Activated naive CD8-positive, alpha-beta T cell treated with anti-CD3 and anti-CD28 coated beads, Interleukin-2, amount 10 ng/mL, durations not matched to agents 7 days and 5 days (primary cell): ENCODE data around the gene SPAG16. TPM values are rescaled to one million over a fixed set of nuclear protein-coding genes. Genes with fewer than 3 reads are reported as not detected.
"Not testable (repeated sequence)": the region's sequence is repeated elsewhere in the genome, so short reads cannot be mapped to it uniquely, and the experiment has no call there.

Source experiments
- ATAC-seq: fragments of 150-1000 bp; cut with Tn5 transposase; one replicate; pipeline ENCODE4 v1.10.0; 2021; ENCODE audit warnings: low read depth, moderate library complexity
- POLR2A ChIA-PET: fragments of 350-600 bp; sonication (Branson Sonifier 250); formaldehyde crosslinking; loops from one replicate; lab custom pipeline; 2021; ENCODE audit warnings: antibody characterized with exemption; lab: Charles Lee
- DNase-seq: peaks from one replicate; pipeline ENCODE4 v3.0.0; 2021
- H3K27ac Mint-ChIP-seq: one replicate; pipeline ENCODE4 v1.8.0; 2022; ENCODE audit warnings: mild to moderate bottlenecking, mixed read lengths
- H3K27me3 Mint-ChIP-seq: one replicate; pipeline ENCODE4 v1.8.0; 2022; ENCODE audit warnings: mild to moderate bottlenecking, moderate library complexity, mixed read lengths
- H3K36me3 Mint-ChIP-seq: one replicate; pipeline ENCODE4 v1.8.0; 2021; ENCODE audit warnings: mild to moderate bottlenecking, mixed read lengths
- H3K4me1 Mint-ChIP-seq: one replicate; pipeline ENCODE4 v1.8.0; 2021; ENCODE audit warnings: mixed read lengths
- H3K4me3 Mint-ChIP-seq: one replicate; pipeline ENCODE4 v1.8.0; 2022; ENCODE audit warnings: mild to moderate bottlenecking, moderate library complexity, mixed read lengths
- H3K9me3 Mint-ChIP-seq: one replicate; pipeline ENCODE4 v1.8.0; 2021; ENCODE audit warnings: mixed read lengths
- total RNA-seq, 2 experiments: library from RNA; stranded (reverse); gene quantifications; one replicate each; pipeline ENCODE4 v1.2.3, GENCODE V29; 2021

The SPAG16 gene
- total RNA-seq, 2 experiments from 2014 or later = 10.9 to 12.6 TPM

DNA sequence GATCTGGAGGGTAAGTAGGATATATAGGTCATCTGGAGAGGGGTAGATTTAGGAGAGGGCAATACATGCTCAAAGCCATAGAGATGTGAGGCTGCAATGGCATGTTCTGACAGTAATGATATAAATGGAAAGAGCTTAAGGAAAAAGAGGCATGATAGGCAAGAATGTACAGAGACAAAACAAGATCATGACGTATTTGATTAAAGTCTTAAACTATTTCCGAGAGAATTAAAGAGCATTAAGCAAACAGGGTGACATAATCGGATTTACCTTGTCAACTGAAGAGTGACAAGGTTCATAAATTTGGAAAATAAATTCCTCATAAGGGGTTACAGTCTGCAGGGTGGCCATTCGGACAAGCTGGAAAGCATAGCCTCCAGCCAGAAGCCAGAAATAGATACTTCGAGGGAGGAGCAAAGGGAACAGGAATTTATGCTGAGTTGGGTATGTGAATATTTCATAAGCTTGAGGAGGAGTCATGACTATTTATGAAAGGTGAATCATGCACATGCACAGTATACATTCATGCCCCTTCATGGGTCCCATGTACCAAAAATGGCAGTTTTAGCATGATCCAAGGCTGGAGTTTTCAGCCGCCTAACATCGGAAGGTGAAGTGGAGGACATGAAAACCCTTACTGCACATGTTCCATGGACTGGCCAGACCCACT is 730.4 kb downstream of the SPAG16 start:
- H3K4me1 Mint-ChIP-seq = no peaks in the 10 kb centered on the region
- POLR2A ChIA-PET = no interaction called here
- H3K4me3 Mint-ChIP-seq = no peak overlapping the region
- H3K27me3 Mint-ChIP-seq = no peaks in the 10 kb centered on the region
- DNase-seq (no peak), ATAC-seq (no peak)
- no peak overlapping the region for H3K27ac Mint-ChIP-seq
- H3K9me3 Mint-ChIP-seq = no peaks in the 10 kb centered on the region
- no peaks in the 10 kb centered on the region for H3K36me3 Mint-ChIP-seq

DNA sequence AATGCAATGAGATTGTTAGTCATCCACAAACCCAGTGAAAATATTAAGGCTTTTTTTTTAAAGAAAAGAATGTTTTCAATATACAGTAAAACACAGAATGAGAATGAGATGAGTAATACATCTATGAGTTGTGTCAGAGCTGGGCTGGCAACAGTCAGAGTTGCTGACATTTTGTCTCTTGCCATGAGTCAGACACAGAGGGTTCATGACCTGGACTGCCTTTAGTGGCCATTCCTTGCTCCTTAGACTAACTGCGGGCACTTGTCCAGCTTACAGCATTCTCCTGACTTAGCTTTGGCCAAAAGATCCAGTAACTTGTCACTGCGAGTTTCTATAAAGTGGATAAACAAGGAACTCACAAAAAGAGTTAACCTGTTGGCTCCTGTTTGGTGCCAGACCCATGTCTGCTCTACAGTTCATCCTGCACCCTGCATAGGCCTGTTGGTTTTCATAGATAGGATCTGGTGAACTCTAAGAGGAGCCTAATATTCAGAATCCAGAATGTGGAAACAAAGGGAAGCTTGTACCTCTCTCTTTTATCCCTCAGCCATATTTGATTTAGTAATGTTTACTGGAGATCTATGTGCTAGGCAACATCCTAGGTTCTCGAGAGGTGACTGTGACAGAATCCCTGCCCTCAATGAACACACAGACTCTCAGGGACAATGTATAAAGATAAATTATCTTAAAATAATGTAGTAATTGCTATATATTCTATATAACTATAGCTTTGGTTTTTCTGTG is 735.1 kb downstream of the SPAG16 start:
- DNase-seq = no peak
- H3K36me3 Mint-ChIP-seq = no peaks in the 10 kb centered on the region
- no peak for ATAC-seq
- no peak overlapping the region for H3K27ac Mint-ChIP-seq
- no peaks in the 10 kb centered on the region for H3K9me3 Mint-ChIP-seq
- POLR2A ChIA-PET = no interaction called here
- H3K27me3 Mint-ChIP-seq = no peaks in the 10 kb centered on the region
- H3K4me3 Mint-ChIP-seq = no peak overlapping the region
- no peaks in the 10 kb centered on the region for H3K4me1 Mint-ChIP-seq

DNA sequence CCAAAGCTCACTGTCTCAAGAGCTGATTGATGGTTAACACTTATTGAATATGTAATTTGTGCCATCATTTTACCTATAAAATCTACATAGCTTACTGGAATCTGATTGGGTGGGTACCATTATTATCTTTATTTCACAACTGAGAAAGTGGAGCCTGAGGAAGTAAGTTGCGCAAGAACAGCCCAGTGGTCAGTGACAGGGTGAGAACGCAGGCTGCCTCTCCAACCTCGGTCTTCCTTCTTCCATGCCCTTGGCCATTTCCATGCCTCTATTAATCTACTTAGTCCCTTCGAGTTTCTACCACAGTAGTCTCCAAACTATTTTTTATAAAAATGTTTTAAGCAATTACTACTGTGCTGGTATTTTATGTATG is 735.7 kb downstream of the SPAG16 start:
- Mint-ChIP-seq H3K27ac (no peak overlapping the region), H3K9me3 (no peaks in the 10 kb centered on the region), H3K4me1 (no peaks in the 10 kb centered on the region), H3K4me3 (no peak overlapping the region), H3K36me3 (no peaks in the 10 kb centered on the region), H3K27me3 (no peaks in the 10 kb centered on the region)
- ATAC-seq = no peak
- POLR2A ChIA-PET = no interaction called here
- DNase-seq = no peak

DNA sequence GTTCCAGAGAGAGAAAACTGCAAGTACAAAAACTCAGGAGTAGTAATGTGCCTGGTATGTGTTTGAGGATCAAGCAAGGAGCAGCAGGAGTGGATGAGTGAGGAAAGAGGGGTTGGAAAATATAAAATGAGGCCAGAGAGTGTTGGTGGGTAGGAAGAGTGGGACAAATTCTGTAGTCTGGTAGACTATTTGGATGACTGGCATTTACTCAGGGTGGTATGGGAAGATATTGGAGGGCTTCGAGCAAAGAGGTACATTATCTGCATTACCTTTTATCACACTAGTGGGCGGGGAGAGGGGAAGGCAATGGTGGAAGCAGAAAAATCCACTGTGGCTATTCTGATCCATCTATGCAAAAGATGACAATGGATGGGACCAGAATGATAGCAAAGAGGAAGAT is 744.9 kb downstream of the SPAG16 start:
- DNase-seq = no peak
- POLR2A ChIA-PET = no interaction called here
- Mint-ChIP-seq H3K27ac (no peak overlapping the region), H3K4me3 (no peak overlapping the region), H3K9me3 (no peaks in the 10 kb centered on the region), H3K36me3 (no peaks in the 10 kb centered on the region), H3K27me3 (no peaks in the 10 kb centered on the region), H3K4me1 (no peaks in the 10 kb centered on the region)
- no peak for ATAC-seq

DNA sequence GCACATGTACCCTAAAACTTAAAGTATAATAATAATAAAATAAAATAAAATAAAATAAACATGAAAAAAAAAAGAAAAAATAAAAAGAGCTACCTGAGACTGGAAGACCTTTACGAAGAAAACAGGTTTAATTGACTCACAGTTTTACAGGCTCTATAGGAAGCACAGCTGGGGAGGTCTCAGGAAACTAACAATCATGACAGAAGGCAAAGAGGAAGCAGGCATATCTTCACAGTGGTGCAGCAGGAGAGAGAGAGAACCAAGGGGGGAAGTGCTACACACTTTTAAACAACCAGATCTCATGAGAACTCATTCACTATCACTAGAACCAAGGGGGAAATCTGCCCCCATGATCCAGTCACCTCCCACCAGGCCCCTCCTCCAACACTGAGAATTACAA is 747.3 kb downstream of the SPAG16 start:
- Mint-ChIP-seq H3K4me3 (no peak overlapping the region), H3K4me1 (no peaks in the 10 kb centered on the region)

DNA sequence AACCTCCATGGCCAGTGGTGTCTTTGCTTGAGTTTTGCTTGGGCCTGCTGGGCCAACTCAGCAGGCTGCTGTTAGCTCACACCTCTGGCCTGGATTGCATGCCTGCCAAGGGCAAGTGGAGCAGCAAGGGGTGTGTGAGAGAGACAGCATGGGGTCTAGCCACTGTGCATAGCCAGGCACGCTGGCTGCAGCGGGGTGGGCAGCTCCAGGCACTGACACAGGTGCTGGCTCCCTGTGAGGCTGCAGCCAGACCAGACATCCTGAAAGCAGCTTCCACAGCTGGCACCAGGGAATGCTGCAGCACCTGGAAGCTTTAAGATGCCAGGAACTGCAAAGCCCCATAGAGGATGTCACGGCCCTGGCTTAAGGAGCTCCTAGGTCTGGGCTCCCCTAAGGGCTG is 750.2 kb downstream of the SPAG16 start:
- H3K9me3 Mint-ChIP-seq = no peaks in the 10 kb centered on the region
- POLR2A ChIA-PET = no interaction called here
- H3K4me1 Mint-ChIP-seq = no peaks in the 10 kb centered on the region
- ATAC-seq (no peak), DNase-seq (no peak)
- H3K27ac Mint-ChIP-seq = no peak overlapping the region
- H3K36me3 Mint-ChIP-seq = no peaks in the 10 kb centered on the region
- H3K27me3 Mint-ChIP-seq = no peaks in the 10 kb centered on the region
- H3K4me3 Mint-ChIP-seq = no peak overlapping the region

More for the DNA sequence above, 747.3 kb downstream of the SPAG16 start:
- no peak for ATAC-seq
- no peaks in the 10 kb centered on the region for H3K27me3 Mint-ChIP-seq
- no peak overlapping the region for H3K27ac Mint-ChIP-seq
- H3K9me3 Mint-ChIP-seq = no peaks in the 10 kb centered on the region
- no peaks in the 10 kb centered on the region for H3K36me3 Mint-ChIP-seq
- POLR2A ChIA-PET = no interaction called here
- no peak for DNase-seq

DNA sequence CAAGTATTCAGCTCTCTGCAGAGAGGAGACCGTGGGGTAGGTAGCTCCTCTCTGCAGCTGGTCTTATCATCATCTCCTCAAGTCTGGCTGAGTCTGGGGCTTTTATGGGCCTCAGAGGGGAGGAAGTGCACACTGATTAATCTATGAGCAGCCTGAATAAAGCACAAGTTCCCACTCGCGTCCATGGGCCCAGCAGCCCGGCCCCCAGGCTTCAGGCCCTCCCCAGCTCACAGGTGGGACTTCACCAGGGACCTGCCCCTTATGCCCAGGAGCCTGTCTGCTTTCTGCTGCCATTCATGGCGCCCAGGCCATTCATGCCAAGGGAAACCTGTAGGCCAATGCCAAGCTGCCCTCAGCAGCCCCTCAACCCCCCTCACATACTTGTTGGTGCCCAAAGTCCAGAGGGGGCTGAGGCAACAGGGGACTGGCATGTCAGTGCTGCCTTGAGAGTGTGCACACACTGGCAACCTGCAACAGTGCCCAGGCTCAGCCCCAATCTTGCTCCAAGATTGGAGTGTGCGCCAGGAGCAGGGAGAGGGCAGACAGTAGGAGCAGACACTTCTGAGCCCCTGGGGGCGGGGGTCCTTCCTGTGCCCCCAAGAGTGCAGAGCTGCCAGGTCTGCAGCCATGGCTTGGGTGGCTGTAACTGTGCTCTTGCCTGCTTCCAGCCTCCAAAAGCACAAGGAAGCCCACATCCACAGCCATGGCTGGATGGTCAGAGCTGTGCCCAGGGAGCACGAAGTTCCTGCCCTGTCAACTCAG is 751.0 kb downstream of the SPAG16 start:
- no peak for DNase-seq
- H3K27ac Mint-ChIP-seq = no peak overlapping the region

DNA sequence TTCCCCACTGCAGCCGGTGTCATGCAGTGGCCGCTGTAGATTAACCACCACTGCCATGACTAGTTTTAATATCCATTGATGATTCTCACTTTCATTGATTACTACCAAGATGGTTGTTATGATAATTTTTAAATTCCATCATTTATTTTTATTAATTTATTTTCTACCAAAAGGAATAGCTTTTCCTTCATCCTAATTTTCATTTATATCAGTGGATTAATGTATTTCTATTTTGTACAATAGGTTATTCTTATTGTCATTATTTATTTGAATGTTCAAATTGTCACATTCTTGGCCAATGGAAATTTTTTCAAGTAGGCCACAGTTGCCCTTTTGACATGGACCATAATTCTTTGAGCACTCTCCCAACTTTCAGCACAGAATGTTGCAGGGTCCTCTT is 751.7 kb downstream of the SPAG16 start:
- H3K9me3 Mint-ChIP-seq = peaks cover 4% of the 10 kb centered on the region
- DNase-seq (no peak), ATAC-seq (no peak)
- no peak overlapping the region for H3K4me3 Mint-ChIP-seq
- no peaks in the 10 kb centered on the region for H3K27me3 Mint-ChIP-seq
- POLR2A ChIA-PET = no interaction called here
- no peaks in the 10 kb centered on the region for H3K4me1 Mint-ChIP-seq
- no peaks in the 10 kb centered on the region for H3K36me3 Mint-ChIP-seq
- H3K27ac Mint-ChIP-seq = no peak overlapping the region

More for the DNA sequence above, 751.0 kb downstream of the SPAG16 start:
- Mint-ChIP-seq H3K4me3 (no peak overlapping the region), H3K27me3 (no peaks in the 10 kb centered on the region), H3K36me3 (no peaks in the 10 kb centered on the region), H3K9me3 (peaks cover 3% of the 10 kb centered on the region), H3K4me1 (no peaks in the 10 kb centered on the region)
- POLR2A ChIA-PET = no interaction called here
- no peak for ATAC-seq

DNA sequence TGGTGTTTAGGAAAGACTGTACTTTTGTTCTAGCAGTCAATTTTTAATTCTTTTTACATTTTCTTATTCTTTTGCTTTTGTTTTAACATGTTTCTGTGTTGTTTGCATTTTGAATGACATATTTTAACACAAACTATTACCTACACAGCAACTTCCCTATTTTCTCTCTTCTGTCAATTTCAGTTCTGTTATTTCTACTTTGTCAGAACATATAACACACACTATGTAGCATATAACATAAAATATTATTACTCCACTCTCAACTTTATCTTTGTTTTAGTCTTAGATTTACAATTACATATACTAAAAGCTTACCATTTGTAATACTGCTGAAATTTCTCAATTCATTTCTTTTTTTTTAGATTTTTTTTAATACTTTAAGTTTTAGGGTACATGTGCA is 753.9 kb downstream of the SPAG16 start:
- Mint-ChIP-seq H3K4me1 (no peaks in the 10 kb centered on the region), H3K36me3 (no peaks in the 10 kb centered on the region), H3K9me3 (peaks cover 4% of the 10 kb centered on the region), H3K27ac (no peak overlapping the region), H3K4me3 (no peak overlapping the region), H3K27me3 (no peaks in the 10 kb centered on the region)
- POLR2A ChIA-PET = no interaction called here
- DNase-seq = no peak
- no peak for ATAC-seq

DNA sequence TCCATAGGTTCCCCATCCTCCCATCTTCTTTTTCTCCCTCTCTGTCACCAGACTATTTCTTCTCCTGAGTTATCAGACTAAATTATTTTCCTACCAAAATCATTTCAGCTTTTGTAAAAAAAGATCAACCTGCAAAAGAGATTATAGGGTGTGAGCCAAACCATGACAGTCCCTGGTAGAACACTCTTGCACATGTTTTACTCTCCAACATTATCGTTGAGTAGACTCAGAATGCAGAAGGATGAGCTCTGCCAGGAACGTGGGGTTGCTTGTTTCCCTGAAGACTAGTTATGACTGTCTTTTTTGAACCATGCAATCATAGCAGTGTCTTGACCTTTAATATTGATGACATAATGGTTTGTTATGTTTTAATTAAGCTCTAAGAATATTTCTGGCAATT is 766.5 kb downstream of the SPAG16 start:
- POLR2A ChIA-PET = no interaction called here
- H3K9me3 Mint-ChIP-seq = peaks cover 2% of the 10 kb centered on the region
- no peak overlapping the region for H3K27ac Mint-ChIP-seq
- ATAC-seq (no peak), DNase-seq (no peak)
- H3K4me1 Mint-ChIP-seq = no peaks in the 10 kb centered on the region
- H3K4me3 Mint-ChIP-seq = no peak overlapping the region
- no peaks in the 10 kb centered on the region for H3K27me3 Mint-ChIP-seq
- H3K36me3 Mint-ChIP-seq = no peaks in the 10 kb centered on the region

DNA sequence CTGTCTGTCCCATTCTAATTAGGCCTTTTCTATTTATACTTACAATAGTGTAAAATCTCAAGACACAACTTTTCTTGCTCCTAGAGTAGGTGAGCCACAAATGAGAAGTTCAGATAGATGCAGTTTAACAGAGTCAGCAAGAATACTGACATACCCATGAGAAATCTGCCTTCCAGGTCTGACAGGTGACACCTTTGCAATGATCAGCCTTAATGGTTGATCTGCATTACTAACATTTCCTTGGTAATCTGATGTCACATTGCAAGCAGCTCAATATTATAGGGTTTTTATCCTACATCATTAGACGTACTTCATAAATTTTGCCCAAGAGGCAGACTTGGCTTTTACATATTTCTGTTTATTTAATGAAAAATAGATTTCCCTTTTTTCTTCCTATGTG is 767.3 kb downstream of the SPAG16 start:
- Mint-ChIP-seq H3K27ac (no peak overlapping the region), H3K9me3 (no peaks in the 10 kb centered on the region), H3K4me3 (no peak overlapping the region), H3K36me3 (no peaks in the 10 kb centered on the region), H3K27me3 (no peaks in the 10 kb centered on the region), H3K4me1 (no peaks in the 10 kb centered on the region)
- ATAC-seq (no peak), DNase-seq (no peak)
- POLR2A ChIA-PET = no interaction called here

DNA sequence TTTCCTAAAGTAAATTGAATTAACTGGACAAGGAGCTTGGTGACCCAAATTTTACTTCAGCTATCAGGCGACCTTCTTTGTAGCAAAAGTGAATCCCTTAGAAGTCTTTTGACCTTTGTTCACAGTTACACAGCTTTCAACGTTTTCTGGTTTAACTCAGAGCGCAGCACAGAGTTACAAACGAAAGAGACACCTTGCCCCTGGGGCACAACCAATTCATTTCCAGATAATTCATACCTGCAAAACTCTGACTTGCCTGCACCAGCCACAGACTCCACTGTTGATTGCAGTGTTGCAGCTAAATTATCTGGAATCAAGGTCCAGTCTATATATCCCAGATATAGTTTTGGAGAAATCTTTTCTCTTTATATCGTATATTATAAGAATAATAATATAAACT is 768.0 kb downstream of the SPAG16 start:
- H3K27me3 Mint-ChIP-seq = no peaks in the 10 kb centered on the region
- DNase-seq (no peak), ATAC-seq (no peak)
- no peaks in the 10 kb centered on the region for H3K4me1 Mint-ChIP-seq
- no peak overlapping the region for H3K27ac Mint-ChIP-seq
- H3K9me3 Mint-ChIP-seq = no peaks in the 10 kb centered on the region
- H3K36me3 Mint-ChIP-seq = no peaks in the 10 kb centered on the region
- no peak overlapping the region for H3K4me3 Mint-ChIP-seq
- POLR2A ChIA-PET = no interaction called here

DNA sequence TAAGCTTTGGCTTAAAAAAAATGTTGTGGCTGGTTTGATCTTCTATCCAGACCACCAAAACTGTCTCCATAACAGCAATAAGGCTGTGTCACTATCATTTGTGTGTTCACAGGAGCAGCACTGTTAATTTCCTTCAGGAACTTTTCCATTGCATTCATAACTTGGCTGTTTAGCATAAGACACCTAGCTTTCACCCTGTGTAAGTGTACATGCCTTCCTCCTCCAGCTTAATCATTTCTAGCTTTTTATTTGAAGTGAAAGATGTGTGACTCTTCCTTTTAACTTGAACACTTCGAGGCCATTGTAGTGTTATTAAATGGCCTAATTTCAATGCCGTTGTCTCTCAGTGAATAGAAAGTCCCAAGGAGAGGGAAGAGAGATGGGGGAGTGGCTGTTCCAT is 773.7 kb downstream of the SPAG16 start:
- H3K9me3 Mint-ChIP-seq = no peaks in the 10 kb centered on the region
- no peak overlapping the region for H3K4me3 Mint-ChIP-seq
- POLR2A ChIA-PET = no interaction called here
- no peak overlapping the region for H3K27ac Mint-ChIP-seq
- ATAC-seq (no peak), DNase-seq (no peak)
- H3K36me3 Mint-ChIP-seq = no peaks in the 10 kb centered on the region
- H3K27me3 Mint-ChIP-seq = no peaks in the 10 kb centered on the region
- no peaks in the 10 kb centered on the region for H3K4me1 Mint-ChIP-seq

DNA sequence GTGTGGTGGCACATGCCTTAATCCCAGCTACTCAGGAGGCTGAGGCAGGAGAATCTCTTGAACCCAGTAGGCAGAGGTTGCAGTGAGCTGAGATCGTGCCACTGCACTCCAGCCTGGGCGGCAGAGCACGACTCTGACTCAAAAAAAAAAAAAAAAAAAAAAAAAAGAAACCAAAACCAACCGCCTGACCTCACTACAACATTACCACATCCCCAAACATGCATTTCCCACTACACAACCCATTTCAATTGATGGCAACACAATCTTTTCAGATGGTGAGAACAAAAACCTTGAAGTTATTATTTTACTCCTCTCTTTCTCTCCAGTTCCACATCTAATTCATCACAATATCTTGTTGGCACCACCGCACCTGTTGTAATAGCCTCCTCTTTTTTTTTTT is 778.0 kb downstream of the SPAG16 start:
- H3K27me3 Mint-ChIP-seq, H3K4me3 Mint-ChIP-seq, H3K36me3 Mint-ChIP-seq, POLR2A ChIA-PET, H3K27ac Mint-ChIP-seq, ATAC-seq, H3K9me3 Mint-ChIP-seq, DNase-seq, H3K4me1 Mint-ChIP-seq: not testable (repeated sequence)
